ENCODE results near the gene TSHZ1.

The TSHZ1 gene

DNA sequence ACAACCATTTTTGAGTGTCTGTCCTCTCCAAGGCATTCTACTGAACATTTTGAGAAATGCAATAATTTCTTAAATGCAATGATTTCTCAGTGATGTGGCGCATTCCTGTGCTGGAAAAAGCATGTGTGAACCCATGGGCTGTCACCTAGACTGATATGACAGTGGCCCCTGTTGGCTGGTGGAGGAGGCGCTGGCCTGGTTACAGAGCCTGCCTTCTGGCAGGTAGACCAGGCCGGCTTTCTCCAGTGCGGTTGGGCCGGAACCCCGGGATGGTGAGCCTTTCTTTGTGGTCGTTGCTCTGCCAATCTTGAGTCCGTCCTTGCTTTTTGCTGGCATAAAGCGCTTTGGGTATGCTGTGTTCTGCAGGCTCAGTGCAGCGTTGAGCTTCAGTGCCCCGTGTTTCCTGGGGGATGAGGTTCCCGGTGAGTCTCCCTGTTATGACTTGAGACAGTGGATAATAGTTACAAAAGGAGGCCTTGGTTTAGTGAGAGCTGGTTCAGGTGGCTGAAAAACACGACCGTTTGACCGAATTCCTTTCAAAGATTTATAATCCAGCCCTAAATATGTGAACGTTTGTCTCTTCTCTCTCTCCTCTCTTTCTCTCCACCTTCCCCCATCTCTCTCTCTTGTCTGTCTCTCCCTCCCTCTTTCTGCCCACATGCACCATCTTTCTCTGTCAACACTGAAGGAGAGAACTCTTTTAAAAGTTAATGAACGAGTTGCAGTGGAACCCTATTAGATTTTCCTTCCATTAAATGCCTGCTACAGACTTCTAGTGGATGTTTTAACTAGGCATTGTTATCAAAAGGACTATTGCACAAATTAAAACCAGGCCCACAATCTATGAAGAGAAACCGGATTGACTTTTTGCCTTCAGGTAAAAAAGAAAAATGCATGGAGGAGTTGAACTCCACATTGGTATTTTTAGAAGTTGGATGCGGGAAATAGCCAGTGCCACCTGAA, 34.0 kb downstream of the TSHZ1 start:
- DNase-seq (ENCODE audit: low spot score) (no peak), FAIRE-seq (no peak)

DNA sequence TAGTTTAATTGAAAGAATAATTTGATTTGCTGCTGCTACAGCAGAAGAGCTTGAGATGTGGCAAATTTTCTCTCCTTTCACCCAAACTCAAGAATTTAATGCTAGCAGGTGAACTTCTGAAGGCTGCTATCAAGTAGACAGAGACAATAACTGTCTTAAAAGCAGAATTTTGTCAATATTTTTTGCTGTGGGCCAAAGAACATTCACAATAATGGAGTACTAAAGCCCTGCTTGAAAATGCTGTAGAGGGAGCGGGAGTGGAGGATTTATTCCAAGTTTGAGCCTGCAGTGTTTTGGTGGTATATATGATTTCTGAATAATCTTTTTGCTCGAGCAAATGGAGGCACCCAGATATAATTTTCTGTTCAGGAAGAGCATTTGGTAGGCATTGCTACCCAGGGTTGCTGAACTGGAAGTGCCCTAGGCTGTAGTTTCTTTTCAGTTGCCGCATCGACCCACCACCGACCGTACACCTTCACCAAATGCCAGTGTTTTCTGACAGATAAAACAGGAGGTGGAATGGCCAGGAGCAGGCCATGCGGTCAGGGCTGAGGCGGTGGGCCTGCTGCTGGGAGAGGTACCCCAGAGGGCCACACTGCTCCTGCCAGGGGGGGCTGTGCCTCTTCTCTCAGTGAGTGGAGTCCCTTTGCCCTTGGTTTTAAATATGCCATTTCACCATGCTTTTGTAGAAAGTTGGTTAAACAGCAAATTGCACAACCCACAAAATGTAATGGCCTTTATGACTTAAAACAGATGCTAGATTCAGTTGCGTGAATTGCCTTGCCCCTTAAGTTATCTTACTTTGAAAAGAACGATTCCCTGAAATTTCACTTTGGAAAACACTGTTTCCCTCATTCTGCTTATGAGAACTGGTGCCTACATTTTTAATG, 36.4 kb downstream of the TSHZ1 start:
- DNase-seq (ENCODE audit: low spot score), result no peak
- FAIRE-seq, result no peak

DNA sequence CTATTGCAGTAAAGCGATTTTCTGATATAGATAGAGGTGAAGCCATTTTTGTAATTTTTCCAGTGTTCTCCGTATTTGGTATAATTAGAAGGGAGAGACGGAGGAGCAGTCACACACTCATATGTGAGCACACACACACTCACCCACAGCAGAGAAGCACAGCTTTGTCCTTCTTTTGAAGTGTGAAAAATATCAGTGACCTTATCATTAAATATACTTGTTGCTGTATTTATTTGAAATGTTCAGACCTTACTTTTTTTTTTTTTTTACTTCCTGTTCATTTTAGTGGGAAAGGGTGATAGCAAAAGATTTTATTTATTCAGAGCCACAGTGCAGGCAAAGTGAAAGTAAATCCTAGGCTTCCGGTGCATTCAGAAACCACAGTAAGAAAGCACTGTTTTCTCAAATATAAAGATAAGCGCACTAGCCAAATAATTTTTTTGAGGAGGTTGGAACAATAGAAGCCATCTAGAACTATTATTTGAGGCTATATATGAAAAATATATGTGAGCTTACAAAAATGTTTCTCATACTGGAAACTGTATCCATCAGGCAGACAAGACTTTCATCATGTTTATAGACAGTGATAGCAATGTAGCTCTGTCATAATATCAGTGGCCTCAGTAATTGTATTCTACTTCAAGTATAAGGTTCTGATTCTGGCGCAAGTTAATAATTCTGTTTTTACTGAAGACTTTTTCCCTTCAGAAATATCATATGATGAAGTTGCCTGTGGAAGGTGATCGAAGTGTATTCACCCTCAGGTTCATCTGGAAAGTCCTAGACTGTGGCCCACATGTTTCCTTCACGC, 37.2 kb downstream of the TSHZ1 start:
- FAIRE-seq, result no peak
- DNase-seq (ENCODE audit: low spot score), result no peak

DNA sequence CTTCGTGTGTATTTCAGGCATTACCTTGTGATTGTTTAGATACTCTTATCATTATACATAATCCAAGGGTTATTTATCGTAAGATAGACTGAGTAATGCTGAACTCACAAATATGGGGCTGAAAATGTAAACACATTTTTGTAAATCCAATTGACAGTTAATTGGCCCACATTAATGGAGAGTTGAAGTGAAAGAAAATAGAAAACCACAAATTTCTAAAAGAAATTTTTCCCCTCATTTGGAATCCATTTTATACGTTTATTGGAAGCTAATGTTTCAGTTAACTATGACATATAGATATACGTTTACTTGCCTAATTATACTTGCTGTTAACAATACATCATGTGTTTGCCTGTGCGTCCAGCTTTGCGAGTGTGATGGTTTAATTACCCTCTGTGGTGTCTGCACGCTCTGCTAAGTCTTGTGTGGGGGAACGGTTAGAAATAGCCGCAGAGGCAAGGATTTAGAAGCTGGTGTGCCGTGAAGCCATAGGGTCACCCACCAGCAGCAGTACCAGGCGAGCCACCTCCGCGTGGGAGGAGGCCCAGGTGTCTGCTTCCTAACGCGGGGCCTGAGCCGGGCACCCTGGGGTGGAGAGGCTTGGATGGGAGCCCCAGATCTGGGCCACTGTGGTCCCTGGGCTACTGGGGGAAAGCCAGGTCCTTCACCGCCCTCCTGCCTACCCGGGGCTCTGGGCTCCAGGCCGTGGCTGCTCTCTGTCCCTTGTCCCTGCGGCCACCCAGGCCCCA, 38.0 kb downstream of the TSHZ1 start:
- no peak for DNase-seq (ENCODE audit: low spot score)

DNA sequence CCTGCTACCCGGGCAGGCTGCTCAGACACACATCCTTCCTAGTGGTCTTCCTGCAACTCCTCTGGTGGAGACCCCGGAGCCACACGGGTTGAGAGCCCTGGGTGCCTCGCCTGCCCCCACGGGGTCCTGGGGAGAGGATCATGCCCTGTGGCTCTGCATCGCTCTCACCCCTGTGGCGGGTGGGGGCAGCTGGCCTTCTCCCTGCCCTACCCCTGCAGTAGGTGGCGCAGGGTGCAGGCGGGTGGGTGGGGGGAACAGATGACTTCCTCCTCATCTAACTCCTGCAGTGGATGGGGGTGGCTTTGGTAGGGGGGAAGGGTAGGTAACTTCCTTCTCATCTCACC, 38.5 kb downstream of the TSHZ1 start:
- FAIRE-seq (no peak), DNase-seq (ENCODE audit: low spot score) (no peak)

More for the DNA sequence above, 38.0 kb downstream of the TSHZ1 start:
- no peak for FAIRE-seq

DNA sequence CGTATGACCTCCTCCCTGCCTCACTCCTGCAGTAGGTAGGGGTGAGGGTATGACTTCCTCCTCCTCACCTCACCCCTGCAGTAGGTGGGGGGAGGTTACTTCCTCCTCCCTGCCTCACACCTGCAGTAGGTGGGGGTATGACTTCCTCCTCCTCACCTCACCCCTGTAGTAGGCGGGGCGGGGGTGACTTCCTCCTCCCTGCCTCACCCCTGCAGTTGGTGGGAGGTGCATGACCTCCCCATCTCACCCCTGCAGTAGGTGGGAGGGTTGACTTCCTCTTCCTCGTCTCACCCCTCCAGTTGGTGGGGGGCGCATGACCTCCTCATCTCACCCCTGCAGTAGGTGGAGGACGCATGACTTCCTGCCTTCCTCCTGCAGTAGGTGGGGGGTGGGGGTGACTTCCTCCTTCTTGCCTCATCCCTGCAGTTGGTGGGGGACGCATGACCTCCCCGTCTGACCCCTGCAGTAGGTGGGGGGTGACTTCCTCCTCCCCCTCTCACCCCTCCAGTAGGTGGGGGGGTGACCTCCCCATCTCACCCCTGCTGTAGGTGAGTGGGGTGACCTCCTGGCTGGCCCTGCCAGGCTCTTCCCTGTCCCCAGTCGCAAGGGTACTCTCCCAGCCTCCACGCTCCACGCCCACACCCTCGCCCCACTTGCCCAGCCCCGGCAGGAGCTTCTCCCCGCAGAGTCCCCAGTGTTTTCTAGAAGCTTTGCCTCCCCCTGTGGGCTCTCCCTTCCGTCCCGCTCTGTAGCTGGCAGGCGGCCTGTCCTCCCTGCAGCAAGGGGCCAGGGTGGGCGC, 39.3 kb downstream of the TSHZ1 start:
- FAIRE-seq (no peak), DNase-seq (ENCODE audit: low spot score) (no peak)

DNA sequence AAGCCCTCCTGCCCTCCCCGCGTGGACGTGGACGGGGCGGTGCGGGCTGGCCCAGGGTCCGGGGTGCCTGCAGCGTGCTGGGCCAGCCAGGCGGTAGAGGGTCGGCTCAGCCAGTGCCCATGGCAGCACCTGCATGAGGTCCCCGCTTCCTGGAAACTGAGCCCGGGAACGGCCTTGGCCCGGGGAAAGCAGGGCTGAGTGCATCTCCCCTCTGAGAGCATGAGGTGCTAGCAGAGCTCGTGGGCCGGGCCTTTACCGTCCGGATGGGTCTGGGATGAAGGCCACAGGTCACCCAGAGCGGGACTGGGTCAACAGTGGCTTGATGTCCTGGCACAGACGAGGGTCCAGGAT, 39.8 kb downstream of the TSHZ1 start:
- DNase-seq (ENCODE audit: low spot score), result no peak
- FAIRE-seq, result no peak

DNA sequence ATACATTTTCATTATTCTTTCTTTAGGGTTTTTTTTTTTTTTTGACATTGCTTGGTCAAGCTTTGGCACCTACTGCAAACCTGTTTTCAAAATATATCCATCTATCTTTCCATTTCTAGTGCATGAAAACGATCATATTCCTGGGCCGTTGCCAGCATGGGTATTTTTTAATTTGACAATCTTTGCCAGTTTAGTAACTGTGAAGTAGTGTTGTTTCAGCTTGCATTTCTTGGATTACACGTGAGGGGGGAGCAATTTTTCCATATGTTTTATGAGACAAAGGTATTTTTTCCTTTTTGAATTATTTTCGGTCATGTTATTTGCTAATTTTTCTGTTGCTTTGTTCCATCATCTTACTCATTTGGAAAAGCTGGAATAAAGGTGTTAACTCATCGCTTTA, 40.9 kb downstream of the TSHZ1 start:
- DNase-seq (ENCODE audit: low spot score) (no peak), FAIRE-seq (no peak)

DNA sequence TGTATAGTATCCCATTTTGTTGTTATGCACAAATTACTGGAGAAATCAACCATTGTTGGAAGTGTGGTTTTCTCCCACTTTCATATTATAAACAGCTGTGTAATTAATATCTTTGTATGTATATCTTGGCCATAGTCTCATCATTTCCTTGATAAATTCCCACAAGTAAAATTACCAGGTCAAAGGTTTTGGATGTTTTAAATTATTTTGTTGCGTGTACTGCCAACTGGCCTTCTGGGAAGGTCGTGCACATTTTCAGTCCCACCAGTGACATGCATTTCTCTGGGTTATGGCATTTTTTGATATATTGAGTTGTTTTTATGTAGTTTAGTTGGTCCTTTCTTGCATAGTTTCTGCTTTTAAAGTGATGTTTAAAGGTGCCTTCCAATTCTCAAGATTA, 41.5 kb downstream of the TSHZ1 start:
- FAIRE-seq (no peak), DNase-seq (ENCODE audit: low spot score) (no peak)

DNA sequence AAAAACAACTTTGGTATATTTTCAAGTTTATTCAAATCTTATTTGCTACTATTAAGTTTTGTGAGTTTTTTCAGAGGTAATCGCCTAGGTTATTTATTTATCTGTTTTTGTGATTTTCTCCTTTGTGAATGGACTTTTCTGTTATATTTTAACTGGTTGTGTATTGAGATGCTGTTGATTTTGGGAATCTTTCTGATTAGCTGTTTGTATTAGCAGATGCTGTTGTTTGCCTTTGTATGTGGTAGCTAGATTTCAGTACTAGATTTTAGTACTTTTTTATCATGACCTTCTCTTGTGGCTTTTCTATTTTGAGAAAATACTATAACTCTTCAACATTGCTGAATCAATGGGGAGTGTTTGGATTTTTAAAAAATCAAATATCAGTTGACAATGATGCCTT, 42.4 kb downstream of the TSHZ1 start:
- DNase-seq (ENCODE audit: low spot score) (no peak), FAIRE-seq (no peak)

DNA sequence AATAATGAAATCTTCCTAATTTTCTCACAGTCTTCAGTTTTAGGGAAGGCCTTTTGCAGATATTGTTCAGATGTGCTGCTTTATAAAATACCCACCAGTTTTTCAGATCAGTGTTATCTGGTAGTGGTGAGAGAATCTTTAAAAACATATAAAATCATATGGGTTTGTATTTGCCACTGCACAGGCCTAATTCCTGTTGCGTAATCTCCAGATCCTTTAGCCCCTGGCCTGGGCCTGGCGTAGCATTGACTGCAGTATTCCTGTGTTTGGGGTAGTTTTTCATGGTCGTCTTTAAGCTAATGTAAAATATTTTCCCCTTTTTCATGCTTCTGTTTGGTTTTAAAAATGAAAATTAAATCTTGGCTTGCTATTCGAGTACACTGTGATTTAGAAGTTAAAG, 43.2 kb downstream of the TSHZ1 start:
- DNase-seq (ENCODE audit: low spot score), result no peak
- no peak for FAIRE-seq

DNA sequence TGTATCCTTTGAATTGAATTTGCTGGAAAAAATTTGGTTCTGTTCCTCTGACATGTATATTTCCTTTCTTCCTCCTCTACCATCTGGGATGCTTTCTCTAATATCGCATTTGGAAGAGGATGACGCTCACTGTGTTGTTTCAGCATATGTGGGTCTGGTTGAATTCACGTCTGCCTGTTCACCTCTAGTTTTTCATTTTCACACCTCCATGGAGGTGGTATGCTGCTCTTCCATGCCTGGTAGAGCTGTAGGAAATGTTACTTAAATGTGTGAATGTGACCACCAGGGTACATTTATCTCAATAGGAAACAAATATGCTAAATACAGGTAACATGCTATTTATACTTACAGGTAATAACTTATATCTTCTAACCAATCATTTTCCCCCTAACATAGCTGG, 44.5 kb downstream of the TSHZ1 start:
- no peak for FAIRE-seq
- no peak for DNase-seq (ENCODE audit: low spot score)

DNA sequence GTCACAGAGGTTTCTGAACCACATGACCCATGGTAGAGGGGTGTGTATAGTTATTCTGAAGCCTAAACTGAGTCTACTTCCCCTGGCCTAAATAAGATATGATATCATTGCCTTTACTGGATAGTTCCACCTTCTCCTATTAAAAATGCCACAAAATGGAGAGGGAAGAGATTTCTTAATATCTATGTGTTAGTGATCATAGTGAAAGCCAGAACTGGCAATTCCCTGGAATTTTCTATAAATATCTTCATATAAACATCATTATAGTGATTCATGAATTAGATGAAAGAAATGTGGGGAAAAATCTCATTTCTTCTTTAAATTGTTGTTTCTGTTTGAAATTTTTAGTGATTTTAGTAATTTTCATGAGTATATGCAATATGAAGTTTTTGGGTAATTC, 45.8 kb downstream of the TSHZ1 start:
- FAIRE-seq, result no peak
- no peak for DNase-seq (ENCODE audit: low spot score)

DNA sequence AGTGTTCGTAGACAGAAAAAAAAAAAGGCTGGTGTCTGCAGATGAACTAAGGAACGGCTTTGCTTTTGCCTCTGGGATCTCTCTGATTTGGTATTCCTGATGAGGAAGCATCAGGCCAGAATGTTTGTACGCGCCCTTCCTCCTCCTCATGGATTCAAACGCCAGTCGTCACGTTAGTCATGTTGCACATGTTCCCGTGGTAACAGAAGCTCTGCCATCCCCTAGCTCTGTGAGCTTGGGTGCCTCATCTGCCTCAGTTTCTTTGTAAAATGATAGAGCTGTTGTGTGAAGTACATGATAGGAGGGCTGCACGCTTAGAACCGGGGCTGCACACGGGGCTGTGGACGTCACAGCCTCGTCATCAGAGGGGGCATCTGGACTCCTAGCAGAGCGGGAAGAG, 47.0 kb downstream of the TSHZ1 start:
- DNase-seq (ENCODE audit: low spot score) (no peak), FAIRE-seq (no peak)

DNA sequence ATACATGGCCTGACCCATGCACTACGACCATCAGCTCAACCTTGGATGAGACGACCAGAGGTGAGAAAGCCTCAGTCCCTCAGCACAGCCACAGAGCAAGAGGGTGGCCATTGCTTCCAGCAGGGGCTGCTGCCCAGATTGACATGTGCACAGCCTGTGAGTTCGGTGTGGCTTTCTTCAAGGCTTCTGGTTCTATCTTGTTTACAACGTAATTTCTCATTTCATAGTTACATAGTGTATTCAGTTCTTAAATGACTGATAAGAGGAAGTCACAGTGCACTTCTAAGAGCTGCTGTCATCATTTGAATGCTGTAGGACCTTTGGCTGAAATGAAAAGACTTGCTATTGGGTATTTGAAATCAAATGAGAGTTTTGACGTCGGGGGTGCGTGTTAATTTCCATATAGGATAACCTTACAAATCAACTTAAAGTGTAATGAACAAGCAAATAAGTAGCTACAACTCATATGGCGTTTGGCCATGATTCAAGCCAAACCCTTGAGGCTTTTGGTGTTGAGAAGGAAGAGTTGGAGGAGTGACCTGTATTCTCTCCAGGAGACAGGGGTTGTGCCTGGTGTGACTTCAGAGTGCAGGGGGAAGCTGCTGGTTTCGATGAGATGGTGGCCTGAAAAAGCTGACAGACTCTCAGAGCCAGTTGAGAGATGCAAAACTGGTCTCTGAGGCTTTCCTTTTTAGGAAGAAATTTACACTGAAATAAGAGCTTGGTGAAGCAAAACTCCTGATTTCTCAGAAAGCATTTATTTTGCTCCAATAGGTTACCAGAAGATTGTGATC, 51.0 kb downstream of the TSHZ1 start:
- FAIRE-seq (no peak), DNase-seq (ENCODE audit: low spot score) (no peak)

DNA sequence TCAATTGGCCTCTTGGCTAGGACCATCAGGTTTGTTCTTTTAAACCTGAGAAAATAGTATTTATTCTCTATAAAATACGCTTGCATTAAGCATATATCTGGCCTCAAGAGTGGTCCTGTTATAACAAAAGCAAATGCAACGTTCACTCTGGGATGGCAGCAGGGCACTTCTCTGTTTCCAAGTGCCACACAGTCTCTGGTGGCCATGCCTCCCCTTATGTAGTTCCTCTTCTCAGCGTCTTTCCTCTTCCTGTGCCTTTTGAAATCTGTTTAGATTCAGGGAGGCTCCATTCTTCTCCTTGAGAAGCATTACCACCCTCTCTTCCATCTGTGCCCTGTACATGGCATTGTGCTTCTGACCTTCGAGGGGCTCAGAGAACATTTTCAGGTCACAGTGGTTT, 51.9 kb downstream of the TSHZ1 start:
- DNase-seq (ENCODE audit: low spot score) (no peak), FAIRE-seq (no peak)

DNA sequence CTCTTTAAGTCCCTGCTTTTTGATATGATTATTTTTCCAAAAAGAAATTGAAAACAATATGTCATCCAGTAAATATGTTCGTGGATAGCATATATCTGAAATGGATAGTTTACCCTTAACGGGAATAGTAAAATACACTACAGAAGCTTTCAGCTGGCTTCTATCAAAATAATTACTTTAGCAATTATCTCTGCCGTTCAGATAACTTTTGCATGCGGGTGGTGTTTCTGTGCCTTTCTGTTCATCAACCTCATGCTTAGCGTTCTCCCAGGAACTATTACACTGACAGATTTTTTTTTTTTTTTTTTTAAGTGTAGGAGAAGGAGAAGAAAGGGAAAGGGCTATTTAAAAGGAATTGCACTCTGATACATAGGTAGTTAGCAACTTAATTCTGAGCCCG, 53.6 kb downstream of the TSHZ1 start:
- no peak for FAIRE-seq
- no peak for DNase-seq (ENCODE audit: low spot score)

DNA sequence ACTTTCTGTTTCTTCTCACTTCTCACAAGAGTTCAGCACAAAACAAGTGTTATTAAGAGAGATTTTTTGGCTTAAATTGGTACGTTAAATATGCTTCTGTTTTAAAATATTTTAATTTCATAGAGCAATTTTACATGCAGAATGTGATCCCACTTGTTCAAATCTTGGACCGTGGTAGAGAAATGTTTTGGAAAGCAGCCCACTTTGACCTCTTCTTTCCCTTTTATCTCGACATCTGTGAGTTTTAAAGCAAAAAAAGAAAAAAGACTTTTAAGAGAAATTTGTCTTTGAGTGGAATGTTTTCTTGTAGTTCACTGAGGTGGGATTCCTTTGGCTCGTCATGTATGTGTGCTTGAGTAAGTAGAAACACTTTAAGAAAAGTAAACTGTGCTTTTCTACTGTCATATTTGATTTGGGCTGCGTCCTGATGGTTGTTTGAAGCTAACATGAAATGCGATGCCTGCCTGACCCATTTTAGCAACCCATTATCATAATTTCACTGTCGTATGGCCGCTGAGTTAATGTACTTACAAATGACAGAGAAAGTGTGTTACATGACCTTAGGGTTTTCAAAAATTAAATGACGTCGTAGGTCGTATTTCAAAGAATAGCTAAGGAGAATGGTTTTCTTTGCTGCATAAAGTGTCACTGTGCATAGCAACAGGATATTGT, 54.5 kb downstream of the TSHZ1 start:
- FAIRE-seq, result no peak
- no peak for DNase-seq (ENCODE audit: low spot score)

DNA sequence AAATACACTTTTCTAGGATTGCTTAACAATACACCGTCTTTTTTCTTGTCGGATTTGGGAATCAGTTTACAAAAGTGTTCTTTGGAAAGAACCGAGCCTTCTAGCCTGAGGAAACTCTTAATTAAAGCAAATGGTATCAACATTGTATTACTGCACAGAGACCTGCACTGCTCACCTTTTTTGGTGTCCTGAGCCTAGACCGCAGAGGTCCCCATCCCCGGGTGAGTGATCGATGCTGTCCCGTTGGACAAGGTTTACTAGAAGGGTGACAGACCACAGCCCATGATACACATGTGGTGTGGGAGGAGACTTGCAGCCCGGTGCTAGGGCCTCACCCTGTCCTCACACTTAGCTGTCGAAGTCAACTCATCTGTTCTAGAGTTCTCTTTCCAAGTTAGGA, 55.3 kb downstream of the TSHZ1 start:
- DNase-seq (ENCODE audit: low spot score) (no peak), FAIRE-seq (no peak)
